GM18511 (cell line): ENCODE measurements around the gene CIITA.
A peak's percentile ranks its signal among the peaks of the same experiment; 100 is the strongest.

ENCODE experiments used
- ATAC-seq: cut with Tn5 transposase; IDR thresholded peaks from one replicate; pipeline ENCODE4 v1.9.1; 2021; ENCODE audit warnings: mild to moderate bottlenecking, moderate library complexity; ENCODE audit not compliant: unreplicated experiment

The CIITA gene

DNA sequence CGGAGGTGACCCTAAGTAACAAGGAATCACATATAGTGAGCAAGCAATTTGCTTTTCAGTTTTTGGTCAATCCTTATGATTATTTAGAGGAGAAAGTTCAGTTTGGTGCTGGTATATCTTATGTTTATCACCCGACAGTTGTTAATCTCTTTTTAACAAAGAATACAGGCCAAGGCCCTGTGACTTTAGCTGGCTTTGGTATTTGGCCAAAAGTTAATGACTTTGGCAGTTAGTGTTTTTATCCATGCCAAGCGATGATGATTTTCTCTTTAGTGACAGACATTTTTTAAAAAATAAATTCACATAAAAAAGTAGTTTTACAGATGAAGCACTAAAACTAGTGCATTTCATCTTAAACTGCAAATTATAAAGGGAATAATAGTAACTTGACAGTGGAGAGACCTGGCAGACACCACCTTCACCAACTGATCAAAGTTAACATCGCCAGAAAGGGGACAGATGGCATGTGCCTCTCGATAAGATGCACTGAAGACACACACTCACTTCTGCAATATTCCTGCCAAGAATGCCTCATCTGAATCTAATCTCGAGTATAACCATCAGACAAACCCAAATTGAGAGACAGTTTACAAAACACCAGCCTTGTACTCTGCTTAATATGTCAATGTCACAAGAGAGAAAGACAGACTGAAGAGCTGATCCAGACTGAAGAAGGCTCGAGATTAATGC lies 58.4 kb downstream of the CIITA start:
- ATAC-seq, result no peak

GRCh38 chr16:10936272-10936984 lies 59.4 kb downstream of the CIITA start:
- ATAC-seq, result no peak

DNA sequence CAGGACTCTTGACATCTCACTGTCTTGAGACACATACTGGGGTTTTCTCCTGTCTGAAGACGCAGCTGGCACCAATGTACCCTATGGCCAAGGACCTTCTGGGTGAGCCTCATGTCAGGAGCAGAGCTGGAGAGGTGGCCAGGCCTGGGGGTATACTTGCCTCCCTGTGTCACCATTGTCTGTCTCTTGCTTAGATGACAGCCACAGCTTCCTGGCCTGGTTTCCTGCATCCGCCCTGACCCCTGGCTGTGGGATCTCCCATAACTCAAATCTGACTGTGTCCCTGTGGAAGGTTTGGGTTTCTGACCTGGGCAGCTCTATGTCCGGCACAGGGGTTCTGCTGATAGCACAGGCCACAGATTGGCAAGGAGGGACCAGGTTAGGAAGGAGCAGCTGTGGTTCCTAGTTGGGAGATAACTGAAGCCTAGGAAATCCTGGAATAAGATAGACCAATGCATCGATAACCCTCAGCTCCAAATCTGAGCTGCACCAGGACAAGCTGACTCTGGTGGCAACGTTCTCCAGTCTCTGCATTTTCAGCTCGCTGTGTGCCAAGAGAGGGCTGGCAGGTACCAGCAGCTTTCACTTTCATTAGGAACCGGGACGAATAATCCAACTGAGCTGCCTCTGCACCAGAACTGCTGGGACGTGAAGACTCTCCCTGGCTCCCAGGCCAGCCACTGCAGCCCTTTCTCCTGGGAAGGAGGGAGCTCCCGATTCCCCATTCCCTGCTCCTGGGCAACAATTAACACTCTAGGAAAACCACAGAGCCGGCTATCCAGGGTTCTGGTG lies 60.3 kb downstream of the CIITA start:
- ATAC-seq, result no peak

DNA sequence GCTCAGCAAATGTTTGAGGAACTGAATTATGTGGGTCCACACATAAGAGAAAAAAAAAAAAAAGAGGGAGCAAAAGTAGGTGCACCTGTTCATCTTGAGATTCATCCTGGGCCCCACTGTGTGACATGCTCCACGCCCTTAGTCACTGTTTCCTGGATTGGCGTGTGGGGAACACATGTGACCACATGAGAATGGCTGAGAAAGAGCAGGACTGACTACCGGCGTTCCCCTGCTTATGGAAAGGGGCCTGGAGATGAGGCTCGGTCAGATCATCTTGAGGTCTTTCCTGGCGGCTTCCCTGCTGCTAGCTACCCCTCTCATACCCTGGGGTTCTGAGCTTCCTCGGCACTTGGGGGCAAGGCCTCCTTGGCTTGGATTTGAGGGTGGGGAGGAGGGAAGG lies 61.3 kb downstream of the CIITA start:
- ATAC-seq, result no peak

DNA sequence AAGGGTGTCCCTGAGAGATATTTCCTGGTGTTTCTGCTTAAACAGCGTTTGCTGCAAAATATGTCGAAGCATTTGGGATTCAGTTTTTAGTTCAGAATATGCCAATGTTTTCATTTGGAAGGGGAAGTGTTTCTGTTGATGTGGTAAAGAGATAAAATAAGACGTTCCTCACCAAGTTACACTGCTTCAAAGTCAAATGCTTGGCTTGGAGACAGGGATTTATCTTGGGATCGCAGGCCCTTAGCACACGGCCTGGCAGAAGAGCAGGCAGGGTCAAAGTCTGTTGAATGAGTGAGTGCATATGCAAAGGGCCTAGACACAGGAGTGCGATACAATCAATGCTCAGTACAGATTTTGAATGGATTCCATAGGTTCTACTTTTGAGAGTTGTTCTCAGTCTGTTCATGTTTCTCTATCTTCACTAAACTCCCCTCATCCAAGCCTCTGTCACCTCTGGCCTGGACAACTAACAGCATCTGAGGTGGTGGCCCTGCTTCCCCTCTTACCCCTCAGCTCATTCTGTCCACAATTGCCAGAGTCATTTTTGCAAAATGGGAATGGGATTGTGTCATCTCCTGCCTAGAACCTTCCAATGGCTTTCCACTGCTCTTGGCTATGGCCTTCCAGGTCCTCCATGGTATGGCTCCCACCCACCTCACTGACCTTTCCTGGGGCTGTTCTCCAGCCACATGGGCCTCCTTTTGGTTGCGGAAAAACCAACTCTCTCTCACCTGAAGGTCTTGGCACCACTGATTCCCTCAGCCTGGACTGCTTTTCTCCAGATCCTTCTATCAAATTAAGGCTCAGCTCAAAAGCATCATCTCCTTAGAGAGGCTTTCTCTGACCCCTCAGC lies 62.0 kb downstream of the CIITA start:
- ATAC-seq, result no peak

- ATAC-seq, result no peak
Measured at GRCh38 chr16:10939649-10940234, 62.7 kb downstream of the CIITA start.

- no peak for ATAC-seq
Measured at GRCh38 chr16:10940501-10941079, 63.6 kb downstream of the CIITA start.

GRCh38 chr16:10941127-10941933 lies 64.3 kb downstream of the CIITA start:
- ATAC-seq, result no peak

DNA sequence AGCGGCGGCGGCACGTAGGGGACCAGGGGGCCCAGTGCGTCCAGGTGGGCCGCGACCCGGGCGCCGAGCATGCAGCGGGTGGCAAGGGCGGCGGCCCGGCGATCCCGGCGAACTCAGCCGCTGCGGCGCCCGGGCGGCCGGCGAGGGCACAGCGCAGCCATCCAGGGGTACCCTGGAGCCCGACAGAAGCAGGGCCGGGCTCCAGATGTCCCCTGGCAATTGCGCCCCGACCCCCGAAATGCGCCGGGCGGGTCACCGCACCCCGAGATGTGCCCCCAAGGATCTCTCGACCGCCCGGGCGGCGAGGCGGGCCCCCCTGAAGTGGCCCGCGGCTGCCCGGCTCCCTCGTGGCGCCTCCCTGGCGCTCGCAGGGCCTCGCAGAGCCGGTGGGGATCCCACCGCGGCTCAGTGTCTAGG lies 64.9 kb downstream of the CIITA start:
- ATAC-seq, result peak; percentile 6

GRCh38 chr16:10942352-10943063 lies 65.5 kb downstream of the CIITA start, which contains the start of gene DEXI:
TSS of gene DEXI (minus strand) at chr16:10942468. CDS start at chr16:10942005, 463 bp downstream.
- ATAC-seq, result peak; percentile 63

GRCh38 chr16:10943064-10943353 lies 66.0 kb downstream of the CIITA start:
- ATAC-seq, result no peak

DNA sequence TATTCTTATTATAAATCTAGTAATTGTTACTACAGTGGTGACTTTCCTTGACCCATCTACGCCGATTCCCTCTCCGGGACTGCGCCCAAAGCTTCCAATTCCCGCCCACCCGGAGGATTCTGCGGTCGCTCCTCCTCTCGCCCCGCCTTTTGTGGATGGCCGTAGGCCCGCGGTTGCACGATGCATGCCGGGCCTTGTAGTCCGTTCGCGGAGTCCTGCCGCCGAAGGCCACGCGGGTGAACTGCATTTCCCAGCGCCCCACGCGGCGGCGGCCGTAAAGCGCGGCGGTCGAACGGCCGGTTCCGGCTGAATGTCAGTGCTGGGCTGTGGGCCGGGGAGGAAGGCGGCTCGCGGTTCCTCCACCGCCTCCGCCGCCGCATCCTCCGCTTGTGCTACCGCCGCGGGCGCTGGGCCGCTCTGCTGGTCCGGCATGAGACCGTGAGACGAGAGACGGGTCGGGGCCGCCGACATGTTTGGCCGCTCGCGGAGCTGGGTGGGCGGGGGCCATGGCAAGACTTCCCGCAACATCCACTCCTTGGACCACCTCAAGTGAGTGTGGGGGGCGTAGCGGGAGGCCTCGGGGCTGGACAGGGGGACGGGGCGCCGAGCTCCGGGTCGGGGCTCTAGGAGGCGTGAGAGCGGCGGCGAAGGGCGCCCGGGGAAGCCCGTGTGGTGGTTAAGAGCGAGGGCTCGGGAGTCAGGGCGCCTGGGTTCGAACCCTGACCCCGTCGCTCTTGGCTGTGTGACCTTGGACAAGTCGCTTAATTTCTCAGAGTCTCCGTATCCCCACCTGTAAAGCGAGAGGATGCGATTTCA lies 67.5 kb downstream of the CIITA start, which contains the start of gene CLEC16A:
Gene CLEC16A, plus strand, starts transcription at position 316 of the 816 bp plus-strand sequence. Its CDS starts 154 bp downstream, at position 470.
- peak; percentile 78 for ATAC-seq

DNA sequence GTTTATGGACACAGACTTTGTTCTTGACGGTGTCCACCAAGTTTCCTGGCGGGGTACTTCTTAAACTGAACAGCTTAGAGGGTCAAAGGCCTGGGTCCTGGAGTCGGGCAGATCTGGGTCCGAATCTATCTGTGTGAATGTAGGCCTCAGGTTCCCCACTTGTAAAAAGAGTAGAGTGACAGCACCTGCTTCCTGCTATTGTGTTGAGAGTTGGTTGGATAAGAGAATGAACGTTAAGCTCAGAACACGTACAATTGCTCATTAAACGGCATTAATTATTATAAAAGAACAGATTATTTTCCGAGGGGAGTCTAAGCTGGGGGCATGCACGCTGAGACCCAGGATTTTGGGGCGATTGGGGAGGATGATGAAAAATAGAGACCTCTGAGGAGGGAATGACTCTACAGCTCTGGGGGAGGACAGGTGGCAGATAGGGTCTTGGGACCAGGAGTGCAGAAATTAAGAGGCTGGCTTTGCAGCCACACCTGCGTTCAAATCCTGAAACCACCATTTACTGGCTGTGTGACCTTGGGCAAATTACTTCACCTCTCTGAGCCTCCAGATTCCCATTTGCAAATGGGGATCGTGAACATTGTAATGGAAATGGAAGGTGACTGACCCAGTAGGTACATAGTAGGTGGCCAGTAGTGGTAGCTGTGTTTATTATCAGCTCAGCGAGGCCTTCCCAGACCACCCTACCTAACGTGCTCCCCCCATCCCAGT lies 68.2 kb downstream of the CIITA start:
- no peak for ATAC-seq

- ATAC-seq, result no peak
Measured at GRCh38 chr16:10946308-10946707, 69.3 kb downstream of the CIITA start.

DNA sequence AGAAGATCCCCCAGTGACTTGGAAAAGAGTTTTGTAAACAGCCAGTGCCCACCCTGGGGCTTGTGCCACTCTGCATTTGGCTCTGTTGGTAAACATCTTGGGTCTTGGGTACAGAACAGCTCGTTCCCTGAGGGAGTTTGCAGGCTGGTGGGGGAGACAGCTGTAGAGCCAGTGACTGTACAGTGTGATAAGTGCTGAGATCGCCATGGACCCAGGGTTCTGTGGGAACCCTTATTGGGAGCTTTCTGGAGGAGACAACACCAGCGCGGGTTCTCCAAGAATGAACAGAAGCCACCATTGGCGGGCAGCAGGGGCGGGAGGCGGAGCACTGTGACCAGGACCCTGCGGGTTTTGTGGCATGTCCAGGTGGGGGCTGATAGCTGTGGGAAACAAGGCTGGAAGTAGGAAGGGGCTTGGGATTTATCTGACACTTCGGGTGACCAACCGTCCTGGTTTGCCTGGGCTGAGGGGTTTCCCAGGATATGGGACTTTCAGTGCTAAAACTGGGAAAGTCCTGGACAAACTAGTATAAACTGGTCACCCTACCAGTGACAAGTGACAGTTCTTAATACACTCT lies 70.3 kb downstream of the CIITA start:
- ATAC-seq, result no peak

GRCh38 chr16:10949424-10949970 lies 72.5 kb downstream of the CIITA start:
- ATAC-seq, result peak; percentile 78
